Amygdala (tissue), 56 donors: Measurements from ENCODE around the gene TBPL2.
"Not testable (repeated sequence)": the region's sequence is repeated elsewhere in the genome, so short reads cannot be mapped to it uniquely, and the experiment has no call there.

Experiments used
- DNase-seq, 56 donors: peaks; one replicate each; lab custom pipeline; 2025; lab: John Stamatoyannopoulos, UW

The TBPL2 gene

DNA sequence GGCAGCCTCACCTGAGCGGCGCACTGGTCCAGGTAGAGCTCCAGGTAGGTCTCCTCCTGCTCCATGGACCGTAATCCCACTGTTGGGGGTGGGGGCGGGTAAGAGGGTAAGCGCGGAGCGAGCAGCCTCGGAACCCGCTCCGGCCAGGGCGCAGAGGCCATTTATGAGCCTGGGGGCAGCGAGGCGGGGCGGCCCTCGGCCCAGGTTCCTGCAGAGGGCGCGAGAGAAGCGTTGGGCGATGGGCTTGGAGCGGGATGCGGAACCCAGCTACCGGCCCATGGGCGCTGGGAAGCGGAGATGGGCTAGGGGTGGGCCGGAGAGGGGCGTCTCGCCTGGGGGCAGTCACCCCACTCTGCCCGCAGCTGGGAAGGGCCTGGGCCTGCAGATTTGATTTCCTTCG is at the start of gene TBPL2:
Gene TBPL2 (minus strand): TSS at position 232 of the 400 bp plus-strand sequence. CDS start 167 bp downstream, at position 65.
- no peak for DNase-seq

GRCh38 chr14:55488204-55488603 is 47.8 kb upstream of the TBPL2 start:
- no peak for DNase-seq

DNA sequence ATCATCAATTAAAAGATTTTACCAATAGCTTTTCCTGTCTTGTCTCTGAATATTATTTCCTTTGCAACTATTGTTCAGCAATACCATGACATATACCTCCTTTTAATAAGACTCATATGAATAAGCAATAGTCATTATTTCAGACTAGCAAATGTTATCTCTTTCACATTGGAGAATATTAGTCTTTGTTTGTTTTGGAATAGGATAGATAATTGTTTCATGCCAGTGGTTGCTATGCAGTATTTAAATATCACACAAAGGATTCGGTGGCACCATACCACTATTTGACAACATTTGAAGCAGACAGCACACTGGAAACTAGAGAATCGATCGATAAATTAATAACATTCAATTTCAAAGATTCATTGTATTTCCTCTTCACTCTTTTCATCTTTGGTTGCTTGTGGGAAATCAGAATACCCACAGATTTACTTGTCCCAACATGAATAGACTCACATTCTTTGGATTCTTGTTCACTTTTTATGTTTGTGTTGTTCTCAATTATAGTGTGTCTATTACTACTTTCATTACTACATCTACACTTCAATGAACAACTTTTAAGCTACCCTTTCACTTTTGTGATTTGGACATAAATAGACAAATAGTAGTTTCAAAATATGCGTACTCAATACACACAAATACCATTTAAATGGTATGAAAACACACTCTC is 42.7 kb upstream of the TBPL2 start:
- no peak for DNase-seq

DNA sequence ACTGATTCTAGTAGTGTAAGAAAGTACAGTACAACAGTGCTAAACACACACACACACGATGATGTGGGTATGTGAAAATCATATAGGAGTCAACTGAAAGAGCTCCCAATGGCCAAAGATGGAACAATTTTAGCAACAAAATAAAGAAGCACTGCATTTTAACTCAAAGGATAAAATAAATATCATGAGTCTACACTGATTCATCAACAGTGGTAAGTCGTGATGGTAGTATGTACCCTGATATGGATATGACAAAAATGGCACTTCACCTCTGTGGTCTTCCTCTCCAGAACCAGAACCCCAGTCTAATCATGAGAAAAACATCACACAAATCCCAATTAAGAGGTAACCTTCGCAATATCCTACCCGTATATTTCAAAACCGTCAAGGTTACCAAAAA is 41.4 kb upstream of the TBPL2 start:
- DNase-seq = no peak

- DNase-seq = no peak
These were observed 37.3 kb upstream of the TBPL2 start for GRCh38 chr14:55477680-55478079.

DNA sequence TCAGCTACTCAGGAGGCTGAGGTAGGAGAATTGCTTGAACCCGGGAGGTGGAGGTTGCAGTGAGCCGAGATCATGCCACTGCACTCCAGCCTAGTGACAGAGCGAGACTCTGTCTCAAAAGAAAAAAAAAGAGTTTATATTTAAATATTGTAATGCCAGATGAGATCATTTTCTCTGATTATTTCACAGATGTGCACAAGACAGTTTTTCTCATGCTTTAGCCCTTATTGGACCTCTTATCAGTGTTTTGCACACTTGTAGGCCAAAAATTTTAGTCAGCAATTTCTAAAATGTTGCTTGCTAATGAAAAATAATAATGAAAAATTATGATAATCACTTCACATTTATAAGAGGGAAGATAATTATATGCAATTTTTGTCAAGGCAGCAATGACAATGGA is 36.0 kb upstream of the TBPL2 start:
- not testable (repeated sequence) for DNase-seq

- no peak for DNase-seq
These were observed 33.4 kb upstream of the TBPL2 start for GRCh38 chr14:55473786-55474185.

GRCh38 chr14:55470025-55470424 is 29.6 kb upstream of the TBPL2 start:
- no peak for DNase-seq

GRCh38 chr14:55467307-55467706 is 26.9 kb upstream of the TBPL2 start:
- DNase-seq = no peak

- no peak for DNase-seq
These were observed 18.5 kb upstream of the TBPL2 start for GRCh38 chr14:55458800-55459515.

DNA sequence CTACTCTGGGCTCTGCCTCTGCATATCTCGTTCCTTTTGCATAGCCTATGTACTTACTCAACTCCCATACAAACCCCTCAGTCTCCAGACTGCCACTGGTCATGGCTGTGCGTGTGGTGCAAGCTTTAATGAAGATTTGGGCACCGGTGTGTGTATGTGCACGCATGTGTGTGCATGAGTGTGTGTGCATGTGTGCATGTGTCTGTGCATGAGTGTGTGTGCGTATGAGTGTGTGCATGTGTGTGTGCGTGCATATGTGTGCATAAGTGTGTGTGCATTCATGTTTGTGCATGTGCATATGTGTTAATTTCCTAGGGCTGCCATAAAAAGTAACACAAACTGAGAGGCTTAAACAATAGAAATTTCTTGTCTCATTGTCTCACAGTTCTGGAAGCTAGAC is 17.1 kb upstream of the TBPL2 start:
- DNase-seq = no peak

DNA sequence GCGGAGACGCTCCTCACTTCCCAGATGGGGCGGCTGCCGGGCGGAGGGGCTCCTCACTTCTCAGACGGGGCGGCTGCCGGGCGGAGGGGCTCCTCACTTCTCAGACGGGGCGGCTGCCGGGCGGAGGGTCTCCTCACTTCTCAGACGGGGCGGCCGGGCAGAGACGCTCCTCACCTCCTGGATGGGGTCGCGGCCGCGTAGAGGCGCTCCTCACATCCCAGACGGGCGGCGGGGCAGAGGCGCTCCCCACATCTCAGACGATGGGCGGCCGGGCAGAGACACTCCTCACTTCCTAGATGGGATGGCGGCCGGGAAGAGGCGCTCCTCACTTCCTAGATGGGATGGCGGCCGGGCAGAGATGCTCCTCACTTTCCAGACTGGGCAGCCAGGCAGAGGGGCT is 16.0 kb upstream of the TBPL2 start:
- not testable (repeated sequence) for DNase-seq

DNA sequence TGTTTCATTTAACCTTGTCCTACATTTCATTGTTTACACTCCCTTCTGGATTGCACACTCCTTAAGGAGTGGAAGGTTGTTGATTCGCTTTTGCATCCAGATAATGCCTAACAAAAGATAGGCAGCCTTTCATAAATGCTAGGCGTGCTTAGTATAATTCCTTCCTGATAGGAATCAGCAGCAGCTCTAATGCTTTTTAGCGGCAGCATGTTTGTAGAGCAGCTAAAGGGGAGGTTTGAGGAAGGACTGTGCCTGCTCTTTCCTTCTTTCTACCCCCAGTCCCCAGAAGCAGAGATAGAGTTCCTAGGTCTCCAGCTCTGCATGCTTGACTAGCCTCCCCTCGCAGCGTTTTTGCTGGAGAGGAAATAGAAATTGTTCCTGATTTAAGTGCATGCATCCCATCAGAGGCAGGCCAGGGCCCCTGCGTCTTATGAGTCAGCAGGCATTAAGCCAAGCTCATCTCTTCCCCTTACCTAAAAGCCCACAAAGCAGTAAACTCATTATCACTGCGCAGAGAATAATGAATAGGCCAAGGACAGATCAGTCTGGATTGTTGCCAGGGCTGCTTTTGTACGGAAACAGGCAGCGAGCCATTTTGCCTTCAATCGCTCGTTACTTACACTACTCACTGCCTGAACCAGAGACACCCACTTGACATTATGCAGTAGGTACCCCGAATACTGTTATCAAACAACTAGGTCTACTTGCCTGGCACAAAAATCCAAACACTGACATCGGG is 14.0 kb upstream of the TBPL2 start:
- DNase-seq = peak in 14 of 56 donors; percentile 4 to 79 (median 14)

GRCh38 chr14:55451950-55452349 is 11.5 kb upstream of the TBPL2 start:
- no peak for DNase-seq

GRCh38 chr14:55451398-55451797 is 11.0 kb upstream of the TBPL2 start:
- DNase-seq = no peak

DNA sequence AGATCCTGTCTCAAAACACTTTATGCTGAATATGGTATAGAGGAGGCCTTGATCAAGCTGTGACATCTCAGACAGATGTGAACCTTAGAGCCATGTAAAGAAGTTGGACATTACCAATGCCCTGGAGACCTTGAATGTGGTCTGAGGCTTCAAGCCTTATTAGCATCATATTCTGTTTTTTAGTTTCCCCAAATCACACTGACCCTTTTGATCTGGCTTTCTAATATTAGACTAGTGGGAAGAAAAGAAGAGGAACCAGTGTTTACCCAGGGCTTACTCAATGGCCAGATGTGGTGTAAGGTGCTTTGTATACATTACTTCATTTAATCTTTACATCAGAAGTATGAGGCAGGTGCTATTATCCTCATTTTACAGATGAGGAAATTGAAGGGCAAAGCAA is 10.6 kb upstream of the TBPL2 start:
- no peak for DNase-seq

- no peak for DNase-seq
These were observed 10.1 kb upstream of the TBPL2 start for GRCh38 chr14:55450539-55450938.

GRCh38 chr14:55450124-55450523 is 9.7 kb upstream of the TBPL2 start:
- no peak for DNase-seq

- DNase-seq = no peak
These were observed 8.7 kb upstream of the TBPL2 start for GRCh38 chr14:55449116-55449515.

DNA sequence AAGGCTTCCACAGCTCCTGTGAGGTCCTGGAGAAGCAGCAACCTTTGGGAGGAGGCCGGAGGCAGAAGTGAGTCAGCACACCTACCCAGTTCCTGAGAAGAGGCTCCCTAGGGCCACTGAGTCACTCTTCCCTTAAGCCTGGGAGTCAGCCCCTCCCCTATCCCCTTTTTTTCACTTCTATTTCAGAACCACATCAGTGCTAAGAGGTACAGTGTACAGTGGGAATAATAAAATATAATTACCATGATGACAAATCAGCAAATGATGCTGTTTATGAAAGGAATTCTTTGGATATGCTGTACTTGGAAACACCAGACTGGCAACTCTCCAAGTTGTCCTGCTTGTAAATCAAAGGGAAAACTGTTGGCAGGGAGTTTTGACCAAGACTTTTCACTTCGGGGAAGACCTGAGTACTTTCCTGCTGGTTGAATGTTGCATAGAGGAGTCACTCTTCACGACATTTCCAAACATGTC is 7.8 kb upstream of the TBPL2 start:
- no peak for DNase-seq

DNA sequence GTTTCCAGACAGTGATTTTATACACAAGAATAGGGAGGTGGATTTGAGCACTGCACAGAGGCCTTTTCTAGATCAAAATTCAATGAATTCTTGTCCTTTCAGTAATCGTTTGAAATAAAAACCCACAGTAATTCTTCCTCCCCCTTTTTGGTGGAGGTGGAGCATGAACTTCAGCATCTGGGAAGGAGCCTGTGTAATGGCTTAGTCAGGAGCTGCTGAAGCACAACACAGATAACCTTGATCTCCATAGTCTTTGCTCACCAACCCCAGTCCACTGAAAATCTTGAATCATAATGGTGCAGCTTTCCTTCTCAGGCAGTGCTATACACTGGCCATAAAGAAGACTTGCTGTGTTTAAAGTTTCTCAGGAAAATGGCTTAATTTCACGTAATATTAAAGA is 6.4 kb upstream of the TBPL2 start:
- DNase-seq = no peak
